HG02970 (cell line): ENCODE results near the gene TTC39C.

Experiments used
- ATAC-seq: cut with Tn5 transposase; IDR thresholded peaks from one replicate; pipeline ENCODE4 v1.9.1; 2021; ENCODE audit warnings: mild to moderate bottlenecking, moderate library complexity, moderate number of reproducible peaks; ENCODE audit not compliant: unreplicated experiment, low FRiP score

TTC39C gene

GRCh38 chr18:24176727-24177416 is 162.3 kb downstream of the TTC39C start:
- no peak for ATAC-seq

- no peak for ATAC-seq
These were observed 163.1 kb downstream of the TTC39C start for GRCh38 chr18:24177499-24178133.

GRCh38 chr18:24180048-24180447 is 165.5 kb downstream of the TTC39C start:
- no peak for ATAC-seq

- no peak for ATAC-seq
These were observed 167.3 kb downstream of the TTC39C start for GRCh38 chr18:24181806-24182205.
